ENCODE measurements around the gene PXMP4.
"Not testable (repeated sequence)": the region's sequence is repeated elsewhere in the genome, so short reads cannot be mapped to it uniquely, and the experiment has no call there.

Gene PXMP4

GRCh38 chr20:33702861-33703260 is 17.2 kb downstream of the PXMP4 start:
- DNase-seq (ENCODE audit: low spot score): peak; percentile 96

DNA sequence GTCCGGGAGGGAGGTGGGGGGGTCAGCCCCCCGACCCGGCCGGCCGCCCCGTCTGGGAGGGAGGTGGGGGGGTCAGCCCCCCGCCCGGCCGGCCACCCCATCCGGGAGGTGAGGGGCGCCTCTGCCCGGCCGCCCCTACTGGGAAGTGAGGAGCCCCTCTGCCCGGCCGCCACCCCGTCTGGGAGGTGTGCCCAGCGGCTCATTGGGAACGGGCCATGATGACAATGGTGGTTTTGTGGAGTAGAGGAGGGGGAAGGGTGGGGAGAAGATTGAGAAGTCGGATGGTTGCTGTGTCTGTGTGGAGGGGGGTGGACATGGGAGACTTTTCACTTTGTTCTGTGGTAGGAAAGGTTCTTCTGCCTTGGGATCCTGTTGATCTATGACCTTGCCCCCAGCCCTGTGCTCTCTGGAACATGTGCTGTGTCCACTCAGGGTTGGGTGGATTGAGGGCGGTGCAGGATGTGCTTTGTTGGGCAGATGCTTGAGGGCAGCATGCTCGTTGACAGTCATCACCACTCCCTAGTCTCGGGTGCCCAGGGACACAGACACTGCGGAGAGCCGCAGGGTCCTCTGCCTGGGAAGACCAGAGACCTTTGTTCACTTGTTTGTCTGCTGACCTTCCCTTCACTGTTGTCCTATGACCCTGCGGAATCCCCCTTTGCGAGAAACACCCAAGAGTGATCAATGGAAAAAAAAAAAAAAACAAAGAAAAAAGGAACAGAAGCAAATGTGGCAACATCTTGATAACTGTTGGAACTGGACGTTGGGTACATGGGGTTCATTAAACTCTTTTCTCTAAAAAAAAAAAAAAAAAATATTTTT is 18.3 kb downstream of the PXMP4 start:
- no peak for DNase-seq (ENCODE audit: low spot score)

- DNase-seq (ENCODE audit: low spot score): not testable (repeated sequence)
Measured at GRCh38 chr20:33700696-33701441, 19.2 kb downstream of the PXMP4 start.

GRCh38 chr20:33698966-33699365 is 21.1 kb downstream of the PXMP4 start:
- not testable (repeated sequence) for DNase-seq (ENCODE audit: low spot score)

DNA sequence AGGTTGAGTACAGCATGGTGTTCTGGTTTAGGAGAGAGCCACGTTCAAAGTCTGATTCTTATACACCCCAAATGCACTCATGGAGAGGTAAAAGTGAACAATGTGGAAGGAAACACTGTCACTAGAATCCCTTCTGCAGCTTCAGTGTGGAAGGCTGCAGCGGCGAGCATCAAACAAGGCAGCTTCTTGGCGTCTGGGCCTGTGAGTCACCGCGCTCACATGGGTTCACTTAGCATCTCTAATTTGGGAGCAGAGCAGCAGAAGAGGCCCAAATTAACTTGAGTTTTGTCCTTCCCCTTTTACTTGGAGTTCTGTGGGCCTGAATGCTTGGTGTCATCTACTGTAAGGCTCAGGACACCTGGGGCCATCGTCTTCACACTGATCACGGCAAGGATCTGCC is 23.0 kb downstream of the PXMP4 start:
- DNase-seq (ENCODE audit: low spot score): no peak

- no peak for DNase-seq (ENCODE audit: low spot score)
Measured at GRCh38 chr20:33696448-33696847, 23.7 kb downstream of the PXMP4 start.

DNA sequence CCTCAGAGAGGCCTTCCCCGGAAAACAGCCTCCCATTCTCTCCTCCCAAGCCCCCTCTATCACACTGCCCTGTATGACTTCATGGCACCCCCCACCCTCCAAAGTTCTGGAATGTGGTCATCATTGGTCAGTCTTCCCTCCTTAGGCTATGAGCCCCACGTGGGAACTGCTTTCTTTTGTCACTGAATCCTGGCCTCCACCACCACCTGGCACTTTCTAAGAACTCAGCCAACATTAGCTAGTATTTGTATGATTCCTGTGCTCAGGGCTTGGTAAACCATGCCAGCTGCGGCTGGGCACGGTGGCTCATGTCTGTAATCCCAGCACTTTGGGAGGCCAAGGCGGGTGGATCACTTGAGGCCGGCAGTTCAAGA is 25.5 kb downstream of the PXMP4 start:
- DNase-seq (ENCODE audit: low spot score): no peak

DNA sequence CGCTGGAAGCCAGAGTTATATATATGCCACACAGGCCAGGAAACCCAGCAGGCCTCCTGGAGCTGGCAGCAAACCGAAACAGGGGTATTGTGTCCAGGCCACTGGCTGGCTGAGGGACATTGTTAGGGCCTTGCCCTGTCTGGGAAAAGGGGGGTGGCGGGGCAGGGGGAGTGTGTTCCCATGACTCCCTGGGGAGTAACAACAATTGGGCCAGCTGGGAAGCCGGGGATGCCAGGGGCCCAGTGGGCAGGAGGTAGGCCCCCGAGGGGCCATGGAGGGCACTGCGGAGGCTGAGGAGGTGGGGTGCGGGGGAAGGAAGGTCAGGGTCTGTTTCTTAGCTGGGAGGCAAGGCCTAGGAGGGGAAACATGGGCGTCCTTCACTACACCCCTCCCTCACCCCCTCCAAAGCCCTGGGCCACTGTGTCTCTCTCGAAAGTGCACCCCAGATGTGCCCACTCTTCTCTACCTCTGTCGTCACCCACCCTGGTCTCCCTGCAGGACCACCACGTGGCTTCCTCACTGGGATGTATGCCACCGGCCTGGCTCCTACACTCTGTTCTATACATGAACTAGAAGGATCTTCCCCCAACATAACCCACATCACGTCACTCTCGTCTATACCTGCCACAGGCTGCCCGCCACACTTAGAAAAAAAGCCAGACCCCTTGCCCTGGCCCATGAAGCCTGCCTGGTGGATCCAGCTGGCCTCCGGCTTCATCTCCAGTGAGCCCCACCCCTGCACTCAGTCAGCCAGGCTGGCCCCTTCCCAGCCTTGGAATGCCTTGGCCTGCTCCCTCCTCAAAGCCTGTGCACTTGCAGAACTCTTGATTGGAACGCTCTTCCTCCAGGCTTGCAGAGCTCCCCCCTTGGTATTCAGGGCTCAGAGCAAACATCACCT is 26.1 kb downstream of the PXMP4 start:
- DNase-seq (ENCODE audit: low spot score): no peak

DNA sequence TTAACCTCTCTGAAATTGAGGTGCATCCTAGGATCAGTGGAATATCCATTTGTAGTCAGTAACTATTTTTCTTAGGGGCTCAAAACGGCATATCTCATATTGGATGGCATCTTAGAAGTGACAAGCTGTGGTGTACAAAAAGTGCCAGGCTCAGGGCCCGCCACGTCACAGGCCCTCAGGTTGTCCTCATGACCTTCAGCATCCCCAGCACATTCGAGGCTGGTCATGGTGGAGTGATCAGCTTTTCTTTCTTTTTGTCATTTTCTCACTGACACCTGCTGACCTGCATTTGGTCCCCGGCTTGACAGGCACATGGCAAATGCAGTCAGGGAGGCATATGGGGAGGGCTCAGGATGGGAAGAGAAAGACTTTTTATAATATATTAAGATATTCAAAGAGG is 26.8 kb downstream of the PXMP4 start:
- DNase-seq (ENCODE audit: low spot score): no peak

DNA sequence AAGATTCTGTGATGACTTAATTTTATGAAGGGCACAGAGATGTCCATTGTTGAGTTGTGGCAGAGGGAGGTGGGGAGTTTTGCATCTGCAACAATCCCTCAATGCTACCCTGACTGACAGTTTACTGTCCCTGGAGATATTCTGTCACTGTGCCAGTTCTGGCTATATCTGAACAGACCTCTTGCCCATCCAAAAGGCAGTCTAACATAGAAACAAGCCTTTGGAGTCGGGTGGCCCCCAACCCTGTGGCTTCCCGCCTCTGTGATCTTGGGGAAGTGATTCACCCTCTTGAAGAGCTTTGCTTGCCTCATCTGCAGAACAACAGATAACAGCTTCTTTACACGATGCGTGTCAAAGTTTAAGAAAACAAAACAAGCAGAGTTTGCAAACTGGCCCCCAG is 30.1 kb downstream of the PXMP4 start:
- DNase-seq (ENCODE audit: low spot score): no peak

DNA sequence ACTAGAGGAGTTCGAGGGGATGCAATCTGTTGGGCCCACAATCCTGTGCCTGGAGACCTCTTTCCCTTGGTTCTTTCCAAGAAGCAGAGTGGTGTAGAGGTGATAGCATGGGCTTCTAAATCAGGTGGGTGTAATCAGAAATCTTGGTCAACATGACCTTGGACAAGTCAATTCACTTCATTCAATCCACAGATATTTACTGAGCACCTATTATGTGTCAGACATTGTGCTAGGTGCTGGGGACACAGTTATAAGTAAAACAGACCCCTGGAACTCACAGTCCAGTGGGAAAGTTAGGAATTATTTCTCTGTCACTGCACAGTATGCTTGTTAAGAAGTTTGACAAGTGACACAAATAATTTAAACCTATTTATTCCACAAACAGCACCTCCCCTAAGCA is 30.6 kb downstream of the PXMP4 start:
- DNase-seq (ENCODE audit: low spot score): no peak

DNA sequence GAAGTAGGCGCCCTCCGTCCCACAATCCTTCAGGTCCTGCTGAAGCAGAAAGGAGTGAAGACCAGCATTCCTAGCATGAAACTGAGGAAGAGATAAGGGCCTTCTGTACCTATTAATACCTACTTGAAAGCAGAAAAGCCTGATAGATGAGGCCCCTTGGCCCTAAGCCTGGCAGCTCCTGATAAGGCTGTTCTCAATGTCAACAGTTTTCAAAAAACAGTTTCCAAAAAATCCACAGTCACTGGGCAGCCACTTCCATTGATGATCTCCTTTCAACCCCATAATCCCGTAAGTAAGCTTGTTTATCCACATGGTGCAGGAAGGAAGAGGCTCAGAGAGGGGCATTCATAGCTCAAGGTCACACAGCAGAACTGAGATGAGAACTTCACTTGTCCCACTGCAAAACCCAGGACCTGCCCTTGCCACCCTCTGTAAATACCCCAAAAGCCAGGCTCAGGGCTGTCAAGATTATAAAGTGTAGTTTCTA is 31.1 kb downstream of the PXMP4 start:
- no peak for DNase-seq (ENCODE audit: low spot score)

DNA sequence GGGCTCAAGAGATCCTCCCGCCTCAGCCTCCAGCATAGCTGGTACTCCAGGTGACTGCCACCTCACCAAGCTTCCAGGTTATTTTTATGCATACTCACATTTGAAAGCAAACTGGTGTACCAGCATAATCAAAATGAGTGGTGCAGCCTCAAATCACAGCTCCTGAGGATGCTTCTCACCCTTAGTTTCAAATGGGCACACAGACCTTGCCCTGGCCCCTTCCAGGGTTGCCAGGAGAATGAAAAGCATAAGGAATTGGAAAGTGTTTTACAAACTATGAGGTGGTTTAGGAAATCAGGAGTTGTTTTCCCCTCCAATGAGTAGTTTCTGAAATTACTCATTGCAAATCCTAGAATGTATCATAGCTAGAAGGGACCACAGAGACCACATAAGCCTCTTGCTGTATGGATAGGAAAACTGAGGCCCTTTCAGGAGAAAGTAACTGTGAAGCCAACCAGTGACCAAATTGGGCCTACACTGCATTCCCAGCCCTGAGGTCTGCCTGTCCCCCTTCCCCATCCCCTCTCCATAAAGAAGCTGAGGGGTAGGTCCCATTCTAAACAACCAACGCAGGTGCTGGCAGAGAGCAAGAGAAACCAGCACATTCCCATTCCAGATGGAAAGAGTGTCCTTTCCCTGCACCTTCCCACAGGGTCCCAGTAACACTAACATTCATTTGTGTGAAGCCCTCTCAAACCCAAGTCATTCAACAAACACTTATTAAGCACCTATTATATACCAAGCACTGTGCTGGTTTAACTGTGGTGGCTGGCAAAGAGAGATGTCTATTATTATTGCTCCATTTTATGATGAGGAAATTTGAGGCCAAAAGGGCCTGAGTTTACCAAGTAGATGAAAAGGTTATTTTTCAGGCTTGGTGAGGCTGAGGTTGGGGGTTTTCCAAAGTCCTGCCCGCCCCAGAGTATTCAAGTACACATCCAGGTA is 31.8 kb downstream of the PXMP4 start:
- DNase-seq (ENCODE audit: low spot score): no peak

- no peak for DNase-seq (ENCODE audit: low spot score)
Measured at GRCh38 chr20:33687370-33687915, 32.7 kb downstream of the PXMP4 start.

DNA sequence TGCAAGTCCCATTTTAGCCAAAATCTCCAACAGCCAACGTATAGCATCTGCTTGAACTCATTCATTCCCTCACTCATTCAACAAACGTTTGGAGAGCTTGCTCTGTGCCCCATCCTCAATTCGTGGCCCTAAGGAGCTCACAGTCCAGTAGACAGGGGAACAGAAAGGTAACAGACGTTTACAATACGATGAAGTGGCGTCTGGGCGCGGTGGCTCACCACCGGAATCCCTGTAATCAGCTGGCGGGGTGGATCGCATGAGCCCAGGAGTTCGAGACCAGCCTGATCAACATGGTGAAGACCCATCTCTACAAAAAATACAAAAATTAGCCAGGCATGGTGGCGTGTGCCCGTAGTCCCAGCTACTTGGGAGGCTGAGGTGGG is 33.1 kb downstream of the PXMP4 start:
- DNase-seq (ENCODE audit: low spot score): no peak

- peak; percentile 90 for DNase-seq (ENCODE audit: low spot score)
Measured at GRCh38 chr20:33686100-33686983, 33.8 kb downstream of the PXMP4 start, which contains the start of gene E2F1. TSS of gene E2F1 (minus strand) at chr20:33686385. CDS start at chr20:33686264, 121 bp downstream.

DNA sequence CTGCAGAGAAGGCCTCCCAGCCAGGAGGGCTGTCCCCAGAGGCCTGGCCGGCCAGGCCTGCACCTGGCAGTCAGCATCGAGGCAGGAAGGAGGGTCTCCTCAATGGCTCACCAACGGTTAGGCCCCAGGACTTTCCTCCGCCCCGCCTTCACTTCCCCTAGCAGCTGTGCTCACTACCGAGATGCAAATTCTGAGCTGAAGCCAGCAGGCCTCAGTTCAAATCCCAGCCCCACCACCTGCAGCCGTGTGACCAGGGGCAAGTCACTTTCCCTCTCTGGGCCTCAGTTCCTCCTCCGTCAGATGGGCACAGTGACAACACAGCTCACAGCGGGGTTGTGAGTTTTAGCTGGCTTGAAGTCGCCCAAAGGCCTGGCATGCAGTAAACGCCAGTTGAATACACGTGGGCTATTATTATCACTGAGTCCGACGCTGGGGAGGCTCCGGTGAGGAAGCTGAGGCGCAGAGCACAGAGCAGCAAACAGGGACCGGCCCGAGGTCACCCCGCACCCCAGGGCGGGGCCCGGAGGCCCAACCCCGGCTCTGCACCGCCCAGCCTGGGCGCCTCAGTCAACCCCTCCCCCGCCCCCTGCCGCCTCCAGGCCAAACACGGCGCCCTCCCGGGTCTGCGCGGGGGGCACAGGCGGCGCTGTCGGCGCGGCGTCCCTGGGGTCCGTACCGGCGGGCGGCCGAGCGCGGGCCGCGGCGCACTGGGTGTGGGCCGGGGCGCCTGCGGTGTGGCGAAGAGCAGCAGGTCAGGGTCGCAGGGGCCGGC is 34.6 kb downstream of the PXMP4 start:
- DNase-seq (ENCODE audit: low spot score): no peak

DNA sequence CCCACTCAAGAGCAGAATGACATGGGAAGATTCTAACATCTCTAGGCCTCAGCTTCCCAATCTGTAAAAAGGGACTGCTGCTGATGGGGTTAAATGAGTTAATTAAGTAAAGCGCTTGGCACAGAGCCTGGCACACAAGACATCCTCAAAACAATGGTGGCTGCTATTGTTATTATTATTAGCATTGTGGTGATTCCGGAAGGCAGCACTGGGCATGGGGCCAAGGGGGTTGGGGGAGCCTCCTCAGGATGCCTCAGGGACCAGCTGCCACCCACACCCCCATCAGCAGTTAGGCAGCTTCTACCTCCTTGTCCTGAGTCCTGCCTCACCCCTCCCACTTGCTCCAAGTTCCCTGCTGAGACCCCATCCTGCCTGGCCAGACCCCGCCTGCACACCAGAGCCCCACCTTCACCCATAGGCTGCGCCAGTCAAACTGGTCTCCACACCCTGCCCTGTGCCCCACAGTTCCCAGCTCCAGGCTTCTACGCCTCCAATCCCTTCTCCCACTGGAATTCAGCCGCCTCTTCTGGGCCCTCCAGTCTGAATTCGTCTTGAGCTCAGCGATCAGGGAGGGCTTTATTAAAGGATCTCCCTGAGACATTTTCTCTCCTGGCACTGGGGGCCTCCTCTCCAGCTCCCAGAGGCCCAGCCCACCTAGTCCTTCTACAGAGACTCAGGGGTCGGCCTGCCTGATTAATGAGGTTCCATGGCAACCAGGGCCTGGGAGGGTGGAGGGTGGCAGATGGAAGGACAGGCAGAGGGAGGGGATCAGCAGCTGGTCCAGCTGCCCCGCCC is 35.4 kb downstream of the PXMP4 start:
- no peak for DNase-seq (ENCODE audit: low spot score)
